Measurements from ENCODE around the gene DHRS4. TPM values are rescaled to one million over a fixed set of nuclear protein-coding genes. Genes with fewer than 3 reads are reported as not detected.
A peak's percentile ranks its signal among the peaks of the same experiment; 100 is the strongest.
"Not testable (repeated sequence)": the region's sequence is repeated elsewhere in the genome, so short reads cannot be mapped to it uniquely, and the experiment has no call there.

The DHRS4 gene
- total RNA-seq, 1 experiment from 2014 or later: 46.2 TPM

DNA sequence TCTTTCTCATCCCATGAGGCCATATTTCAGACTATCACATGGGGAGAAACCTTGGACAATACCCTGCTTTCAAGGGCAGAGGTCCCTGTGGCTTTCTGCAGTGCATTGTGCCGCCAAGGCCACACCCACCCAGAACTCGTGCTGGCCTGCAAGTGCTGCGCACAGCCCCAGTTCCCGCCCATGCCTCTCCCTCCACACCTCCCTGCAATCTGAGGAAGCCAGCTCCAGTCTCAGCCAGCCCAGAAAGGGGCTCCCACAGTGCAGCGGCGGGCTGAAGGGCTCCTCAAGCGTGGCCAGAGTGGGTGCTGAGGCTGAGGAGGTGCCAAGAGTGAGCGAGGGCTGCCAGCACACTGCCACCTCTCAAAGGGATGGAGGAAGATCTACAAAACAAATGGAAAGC is 19.6 kb downstream of the DHRS4 start:
- DNase-seq (ENCODE audit: low spot score); in situ Hi-C loops (cut with HindIII; ENCODE audit: low sequenced_read_pairs): not testable (repeated sequence)

- DNase-seq (ENCODE audit: low spot score); in situ Hi-C loops (cut with HindIII; ENCODE audit: low sequenced_read_pairs): not testable (repeated sequence)
Observed at GRCh38 chr14:23974041-23974440, 20.5 kb downstream of the DHRS4 start.

DNA sequence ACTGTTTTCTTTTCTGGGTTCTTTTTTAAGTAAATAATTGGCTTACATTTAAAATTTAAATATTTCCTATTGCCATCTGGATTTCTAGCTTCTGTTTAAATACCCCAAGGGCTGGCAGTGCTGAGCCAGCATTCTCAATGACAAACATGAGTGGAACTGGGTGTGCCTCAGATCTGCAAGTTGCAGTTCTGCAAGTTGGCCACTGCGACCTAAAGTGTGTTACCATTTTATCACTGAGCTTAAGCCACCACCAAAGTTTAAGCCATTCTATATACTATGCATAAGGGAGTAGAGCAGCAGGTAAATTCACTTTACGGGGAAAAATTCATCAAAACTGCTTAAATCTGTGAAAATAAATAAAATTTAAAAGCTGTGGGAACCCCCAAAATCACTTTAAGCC is 23.6 kb downstream of the DHRS4 start:
- DNase-seq (ENCODE audit: low spot score); in situ Hi-C loops (cut with HindIII; ENCODE audit: low sequenced_read_pairs): not testable (repeated sequence)

GRCh38 chr14:23981951-23982813 is 28.6 kb downstream of the DHRS4 start:
- DNase-seq (ENCODE audit: low spot score); in situ Hi-C loops (cut with HindIII; ENCODE audit: low sequenced_read_pairs): not testable (repeated sequence)

DNA sequence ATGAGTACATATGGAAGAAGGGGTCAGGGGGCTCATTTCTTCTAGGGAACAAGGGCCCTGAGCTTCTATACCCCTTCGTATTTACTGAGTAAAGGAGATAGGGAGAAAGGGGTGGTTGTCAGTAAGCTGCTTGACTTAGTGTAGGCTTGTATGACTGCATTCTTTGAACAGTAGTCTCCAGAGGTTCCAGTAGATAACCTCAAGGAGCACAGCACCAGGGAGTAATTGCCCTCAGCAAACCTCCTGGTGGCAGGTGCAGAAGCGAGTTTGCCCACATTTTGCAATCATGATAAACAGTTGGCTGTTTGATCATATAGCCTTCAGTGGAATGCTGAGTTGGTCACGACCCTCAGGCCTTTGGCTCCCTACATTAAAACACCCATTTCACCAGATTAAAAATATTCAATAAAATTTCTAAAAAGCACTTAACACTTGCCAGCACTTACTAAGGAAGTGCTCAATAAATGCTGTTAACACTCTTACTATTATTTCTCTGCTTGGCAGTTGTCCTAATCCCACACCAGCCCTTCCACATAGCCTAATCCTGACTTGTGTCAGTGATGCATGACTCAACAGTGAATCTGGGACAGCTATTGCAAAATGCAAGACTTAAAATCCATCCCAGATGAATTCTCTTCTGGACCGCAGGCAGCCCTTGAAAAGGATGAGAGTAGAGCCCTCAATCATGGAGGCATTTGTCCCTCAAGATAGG is 31.5 kb downstream of the DHRS4 start:
- DNase-seq (ENCODE audit: low spot score): no peak
- in situ Hi-C loops (cut with HindIII; ENCODE audit: low sequenced_read_pairs): no loop called here

DNA sequence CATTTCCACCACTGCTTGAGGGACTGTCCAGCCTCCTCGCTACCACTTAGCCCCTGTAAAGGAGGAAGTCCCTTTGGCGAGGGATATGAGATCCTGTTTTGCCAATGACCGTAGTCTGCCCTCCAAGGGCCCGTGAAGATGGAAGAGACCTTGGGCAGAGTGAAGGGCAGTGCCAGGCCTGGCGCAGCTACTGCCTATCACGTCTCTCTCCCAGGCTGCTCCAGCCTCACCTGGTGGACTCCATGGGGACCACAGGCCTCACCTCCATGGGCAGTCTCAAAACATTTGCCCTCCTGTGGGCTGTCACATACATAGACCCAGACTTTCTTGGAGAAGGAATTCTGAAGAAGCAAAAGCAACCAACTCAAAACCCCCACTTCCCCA is 34.6 kb downstream of the DHRS4 start:
- DNase-seq (ENCODE audit: low spot score); in situ Hi-C loops (cut with HindIII; ENCODE audit: low sequenced_read_pairs): not testable (repeated sequence)

DNA sequence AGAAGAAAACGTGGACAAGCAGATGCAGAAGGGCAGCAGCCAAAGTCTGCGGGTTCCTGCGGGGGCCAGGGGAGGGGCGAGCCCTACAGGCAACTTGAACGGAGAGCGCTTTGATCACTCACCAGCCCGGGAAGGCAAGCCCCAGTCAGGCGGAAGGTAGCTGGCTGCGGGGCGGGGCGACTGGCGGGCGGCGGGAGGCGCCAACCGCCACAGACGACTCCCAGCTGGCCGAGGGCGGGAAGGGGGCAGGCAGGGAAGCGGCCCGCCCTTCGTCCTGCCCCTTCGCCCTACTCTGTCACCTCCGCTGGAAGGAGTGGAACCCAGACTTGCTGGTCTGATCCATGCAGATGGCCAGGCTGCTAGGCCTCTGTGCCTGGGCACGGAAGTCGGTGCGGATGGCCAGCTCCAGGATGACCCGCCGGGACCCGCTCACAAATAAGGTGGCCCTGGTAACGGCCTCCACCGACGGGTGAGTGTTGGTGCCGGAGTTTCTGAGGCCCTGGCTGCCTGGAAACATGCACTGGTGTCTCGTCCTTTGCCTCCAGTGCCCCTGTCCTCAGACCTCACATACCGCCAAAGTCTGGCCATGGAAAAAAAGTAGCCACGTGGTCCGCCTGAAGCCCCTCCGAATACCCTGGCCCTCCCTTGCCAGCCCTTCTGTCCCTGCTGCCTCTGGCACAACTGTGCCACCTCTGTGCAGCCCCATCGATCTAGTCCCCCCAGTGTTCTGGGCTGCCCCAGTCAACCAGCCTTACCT is 35.2 kb downstream of the DHRS4 start, which contains the start of gene DHRS4L2:
DHRS4L2 (plus strand) TSS at position 323 of the 757 bp plus-strand sequence; CDS start at position 342, 19 bp downstream.
- in situ Hi-C loops (cut with HindIII; ENCODE audit: low sequenced_read_pairs); DNase-seq (ENCODE audit: low spot score): not testable (repeated sequence)

- in situ Hi-C loops (cut with HindIII; ENCODE audit: low sequenced_read_pairs): not testable (repeated sequence)
- DNase-seq (ENCODE audit: low spot score): peak; percentile 65
Observed at GRCh38 chr14:23989734-23990445, 36.3 kb downstream of the DHRS4 start.

DNA sequence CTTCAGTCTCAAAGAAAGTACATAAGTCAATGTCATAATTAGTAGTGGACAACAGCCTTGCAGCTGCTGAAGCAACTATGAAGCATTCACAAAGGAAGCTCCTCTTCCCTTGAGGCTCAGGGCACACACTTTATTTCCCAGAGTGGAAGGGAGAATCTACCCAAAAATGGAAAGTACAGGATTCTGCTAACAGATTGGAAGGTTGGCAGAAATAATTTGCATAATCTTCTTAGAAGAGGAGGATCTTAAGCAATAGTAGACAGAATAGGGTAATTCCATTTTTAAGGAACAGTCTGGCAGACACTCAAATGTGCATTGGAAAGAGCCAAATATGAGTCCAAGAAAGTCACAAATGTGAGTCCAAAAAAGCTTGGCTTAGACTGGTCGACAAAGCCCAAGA is 37.4 kb downstream of the DHRS4 start:
- DNase-seq (ENCODE audit: low spot score); in situ Hi-C loops (cut with HindIII; ENCODE audit: low sequenced_read_pairs): not testable (repeated sequence)

GRCh38 chr14:23993042-23993441 is 39.5 kb downstream of the DHRS4 start:
- DNase-seq (ENCODE audit: low spot score); in situ Hi-C loops (cut with HindIII; ENCODE audit: low sequenced_read_pairs): not testable (repeated sequence)

DNA sequence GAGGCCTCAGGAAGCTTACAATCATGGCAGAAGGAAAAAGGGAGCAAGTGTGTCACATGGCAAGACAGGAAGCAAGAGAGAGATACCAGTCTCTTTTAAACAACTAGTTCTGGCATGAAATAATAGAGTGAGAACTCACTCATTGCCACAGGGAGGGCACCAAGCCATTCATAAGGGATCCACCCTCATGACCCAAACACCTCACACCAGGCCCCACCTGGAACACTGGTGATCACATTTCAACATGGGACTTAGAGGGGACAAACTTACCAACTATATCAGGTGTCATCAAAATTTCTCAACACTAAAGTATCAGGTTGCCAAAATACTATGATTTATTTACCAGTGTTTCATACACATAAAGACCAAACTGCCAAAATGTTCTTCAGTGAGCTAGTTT is 42.4 kb downstream of the DHRS4 start:
- DNase-seq (ENCODE audit: low spot score); in situ Hi-C loops (cut with HindIII; ENCODE audit: low sequenced_read_pairs): not testable (repeated sequence)

GRCh38 chr14:23996825-23997224 is 43.3 kb downstream of the DHRS4 start:
- DNase-seq (ENCODE audit: low spot score); in situ Hi-C loops (cut with HindIII; ENCODE audit: low sequenced_read_pairs): not testable (repeated sequence)

- in situ Hi-C loops (cut with HindIII; ENCODE audit: low sequenced_read_pairs); DNase-seq (ENCODE audit: low spot score): not testable (repeated sequence)
Observed at GRCh38 chr14:23999640-24000039, 46.1 kb downstream of the DHRS4 start.

- DNase-seq (ENCODE audit: low spot score); in situ Hi-C loops (cut with HindIII; ENCODE audit: low sequenced_read_pairs): not testable (repeated sequence)
Observed at GRCh38 chr14:24001078-24001477, 47.5 kb downstream of the DHRS4 start.

DNA sequence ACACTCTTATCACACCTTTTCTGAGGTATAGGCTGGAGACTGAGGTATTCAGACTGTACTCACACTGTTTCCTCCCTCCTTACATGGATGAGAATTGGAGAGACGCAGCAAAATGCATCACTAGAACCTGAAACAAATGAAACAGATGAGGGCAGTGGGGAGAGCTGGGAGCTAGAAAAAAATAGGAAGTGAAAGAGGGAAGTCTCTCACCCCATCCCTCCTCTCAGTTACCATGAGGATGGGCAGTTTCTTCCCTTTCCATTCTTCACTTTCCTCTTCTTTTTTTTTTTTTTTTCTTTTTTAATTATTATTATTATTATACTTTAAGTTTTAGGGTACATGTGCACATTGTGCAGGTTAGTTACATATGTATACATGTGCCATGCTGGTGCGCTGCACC is 48.1 kb downstream of the DHRS4 start:
- in situ Hi-C loops (cut with HindIII; ENCODE audit: low sequenced_read_pairs); DNase-seq (ENCODE audit: low spot score): not testable (repeated sequence)

DNA sequence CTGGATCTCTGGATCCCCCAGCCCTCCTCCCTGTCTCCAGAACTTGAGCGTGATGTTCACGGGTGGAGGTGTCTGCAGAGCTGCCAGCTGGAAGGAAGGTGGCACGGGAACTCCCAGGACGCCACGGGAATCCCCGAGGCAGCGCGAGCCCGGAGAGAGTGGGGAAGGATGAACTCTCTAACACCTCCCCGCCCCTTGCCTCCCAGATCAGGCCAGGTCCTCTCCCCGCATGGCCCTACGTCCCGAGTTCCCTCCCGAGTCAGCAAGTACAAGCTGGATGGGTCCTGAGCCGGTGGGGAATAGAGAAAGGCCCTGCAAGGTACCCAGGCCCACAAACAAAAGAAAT is 52.9 kb downstream of the DHRS4 start:
- DNase-seq (ENCODE audit: low spot score); in situ Hi-C loops (cut with HindIII; ENCODE audit: low sequenced_read_pairs): not testable (repeated sequence)

DNA sequence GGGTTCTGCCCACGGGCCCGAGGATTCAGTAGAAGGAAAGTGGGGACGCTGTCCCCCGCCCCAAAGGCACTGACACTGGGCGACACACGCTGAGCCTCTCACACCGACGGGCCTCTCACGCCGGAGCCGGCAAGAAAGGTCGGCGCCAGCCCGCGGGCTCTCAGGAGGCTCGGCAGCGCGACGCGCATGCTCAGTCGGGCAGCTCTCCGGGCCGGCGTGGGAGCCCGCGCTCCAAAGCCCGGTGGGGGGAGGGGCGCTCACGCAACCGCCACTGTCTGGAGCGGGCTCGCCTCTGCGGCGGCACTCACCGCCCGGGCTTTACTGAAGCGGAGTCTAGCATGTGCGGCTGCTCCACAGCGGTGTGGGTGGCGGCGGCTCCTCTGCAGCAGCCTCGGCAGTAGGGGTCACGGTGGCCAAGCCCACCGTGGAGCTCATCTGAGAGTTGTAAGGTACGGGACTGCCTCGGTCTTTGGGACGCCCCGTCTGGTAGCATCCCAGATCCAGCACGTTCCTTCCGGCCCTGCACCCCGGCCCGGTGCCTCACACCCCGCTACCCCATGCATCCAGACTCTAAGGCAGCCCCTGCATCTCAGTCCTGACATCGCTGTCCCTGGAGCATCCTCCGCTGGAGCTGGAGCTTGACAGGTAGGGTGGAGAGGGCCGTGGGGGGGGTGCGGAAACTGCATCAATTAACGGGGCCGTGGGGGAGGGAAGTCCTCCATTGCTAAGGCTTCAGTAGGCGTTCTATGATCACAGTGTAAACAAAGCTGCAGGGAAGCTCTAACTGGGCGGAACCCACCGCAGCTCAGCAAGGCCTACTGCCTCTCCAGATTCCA is 53.5 kb downstream of the DHRS4 start:
- peak; percentile 43 for DNase-seq (ENCODE audit: low spot score)
- in situ Hi-C loops (cut with HindIII; ENCODE audit: low sequenced_read_pairs): not testable (repeated sequence)

DNA sequence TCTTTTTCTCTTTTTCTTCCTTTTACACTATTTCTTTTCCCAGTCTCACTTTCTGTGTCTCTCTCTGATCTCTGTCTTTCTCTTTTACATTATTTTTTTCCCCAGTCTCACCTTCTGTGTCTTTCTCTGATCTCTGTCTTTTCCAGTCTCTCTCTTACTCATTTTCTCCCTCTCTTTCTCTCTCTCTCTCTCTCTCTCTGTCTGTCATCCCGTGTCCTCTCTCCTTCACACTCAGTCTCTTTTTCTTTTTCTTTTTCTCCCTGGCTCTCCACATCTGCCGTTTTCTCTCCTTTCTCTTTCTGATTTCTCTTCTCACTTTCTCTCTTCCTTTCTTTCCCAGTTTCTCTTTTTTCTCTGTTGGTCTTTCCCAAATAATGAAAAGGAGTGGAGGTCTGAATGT is 57.5 kb downstream of the DHRS4 start:
- DNase-seq (ENCODE audit: low spot score): no peak
- in situ Hi-C loops (cut with HindIII; ENCODE audit: low sequenced_read_pairs): no loop called here

All from G401 (cell line).